IMR-90 (cell line): ENCODE measurements around the gene NOSTRIN. TPM values are rescaled to one million over a fixed set of nuclear protein-coding genes. Genes with fewer than 3 reads are reported as not detected.

Experiments used
- ATAC-seq: fragments of 200-7000 bp; cut with Tn5 transposase; 2 replicates; pipeline ENCODE4 v1.9.1; 2020; ENCODE audit warnings: low read depth, mild to moderate bottlenecking, moderate library complexity
- BruUV-seq: library from RNA; stranded (reverse); fragments of 400-500 nt; replicated peaks from 2 replicates; lab custom pipeline; 2021; lab: Mats Ljungman, UMichigan
- CTCF ChIA-PET: fragments of 300-600 bp; formaldehyde crosslinking; extraction: SDS; loops from one replicate; lab custom pipeline; 2021; ENCODE audit warnings: antibody characterized with exemption; lab: Yijun Ruan, JAX
- POLR2A ChIA-PET: fragments of 300-600 bp; sonication (Branson Sonifier 250); formaldehyde crosslinking; loops from one replicate; lab custom pipeline; 2022; ENCODE audit warnings: antibody characterized with exemption; ENCODE audit not compliant: unreplicated experiment; lab: Charles Lee
- DNase-seq: peaks from one replicate; pipeline ENCODE4 v3.0.0; 2013
- H2AFZ ChIP-seq: replicated peaks from 2 replicates; pipeline ENCODE3; 2013; ENCODE audit warnings: low read length, mild to moderate bottlenecking; ENCODE audit not compliant: poor library complexity
- H2AK5ac ChIP-seq: 2 replicates; pipeline ENCODE4 v1.6.1; 2013; ENCODE audit warnings: low read depth, low read length, inconsistent platforms
- H2AK9ac ChIP-seq: replicated peaks from 2 replicates; pipeline ENCODE3; 2013; ENCODE audit warnings: mild to moderate bottlenecking, low read depth, low read length, moderate library complexity; ENCODE audit not compliant: poor library complexity
- H2BK120ac ChIP-seq: 2 replicates; pipeline ENCODE4 v1.6.1; 2013; ENCODE audit warnings: low read depth, low read length, inconsistent platforms
- H2BK15ac ChIP-seq: 3 replicates; pipeline ENCODE4 v1.6.1; 2013; ENCODE audit warnings: low read depth, low read length, inconsistent platforms
- H2BK20ac ChIP-seq: 2 replicates; pipeline ENCODE4 v1.6.1; 2013; ENCODE audit warnings: low read depth, mild to moderate bottlenecking, inconsistent platforms, low read length, moderate library complexity
- H2BK5ac ChIP-seq: 2 replicates; pipeline ENCODE4 v1.6.1; 2013; ENCODE audit warnings: mild to moderate bottlenecking, low read depth, low read length, inconsistent platforms; ENCODE audit not compliant: poor library complexity, severe bottlenecking
- H3K14ac ChIP-seq: replicated peaks from 2 replicates; pipeline ENCODE4 v1.6.1; 2013; ENCODE audit warnings: low read depth, low read length, inconsistent platforms
- H3K18ac ChIP-seq: 2 replicates; pipeline ENCODE4 v1.6.1; 2013; ENCODE audit warnings: low read depth, low read length, control low read depth
- H3K23ac ChIP-seq: 2 replicates; pipeline ENCODE4 v1.6.1; 2013; ENCODE audit warnings: low read depth, low read length, inconsistent platforms
- H3K27ac ChIP-seq: 2 replicates; pipeline ENCODE4 v1.5.1; 2013; ENCODE audit warnings: mild to moderate bottlenecking, control low read depth, low read length; ENCODE audit not compliant: insufficient read depth
- H3K27me3 ChIP-seq: 2 replicates; pipeline ENCODE4 v1.6.1; 2013; ENCODE audit warnings: low read length; ENCODE audit not compliant: control insufficient read depth, insufficient read depth
- H3K36me3 ChIP-seq: 2 replicates; pipeline ENCODE4 v1.6.1; 2013; ENCODE audit warnings: low read length, mixed read lengths; ENCODE audit not compliant: control insufficient read depth, insufficient read depth
- H3K4ac ChIP-seq: 2 replicates; pipeline ENCODE4 v1.6.1; 2013; ENCODE audit warnings: low read depth, low read length, inconsistent platforms
- H3K4me1 ChIP-seq: 2 replicates; pipeline ENCODE4 v1.6.1; 2013; ENCODE audit warnings: low read length, mixed read lengths; ENCODE audit not compliant: control insufficient read depth, insufficient read depth
- H3K4me2 ChIP-seq: 2 replicates; pipeline ENCODE4 v1.6.1; 2013; ENCODE audit warnings: low read depth, mild to moderate bottlenecking, control low read depth, low read length, moderate library complexity
- H3K4me3 ChIP-seq: 2 replicates; pipeline ENCODE4 v1.5.1; 2013; ENCODE audit warnings: low read depth, mild to moderate bottlenecking, control low read depth, low read length, moderate library complexity; ENCODE audit not compliant: insufficient read depth
- H3K56ac ChIP-seq: 2 replicates; pipeline ENCODE4 v1.6.1; 2013; ENCODE audit warnings: low read length, inconsistent platforms; ENCODE audit not compliant: insufficient read depth; ENCODE audit errors: extremely low read depth
- H3K79me1 ChIP-seq, 2 experiments: 2 replicates each; pipeline ENCODE4 v1.6.1; 2013; ENCODE audit warnings: low read length in 2 of 2, inconsistent platforms in 1 of 2, low read depth in 1 of 2
- H3K9ac ChIP-seq: 2 replicates; pipeline ENCODE4 v1.6.1; 2013; ENCODE audit warnings: low read depth, low read length, control low read depth
- H3K9me1 ChIP-seq: 2 replicates; pipeline ENCODE4 v1.6.1; 2013; ENCODE audit warnings: low read length, inconsistent platforms; ENCODE audit not compliant: insufficient read depth
- H3K9me3 ChIP-seq: 2 replicates; pipeline ENCODE4 v1.6.1; 2013; ENCODE audit warnings: low read length; ENCODE audit not compliant: control insufficient read depth, insufficient read depth
- H4K20me1 ChIP-seq: 2 replicates; pipeline ENCODE4 v1.6.1; 2013; ENCODE audit warnings: low read length, inconsistent platforms; ENCODE audit not compliant: insufficient read depth
- H4K5ac ChIP-seq: 2 replicates; pipeline ENCODE4 v1.6.1; 2013; ENCODE audit warnings: mild to moderate bottlenecking, low read depth, low read length, control low read depth
- H4K8ac ChIP-seq, 2 experiments: 2 replicates each; pipeline ENCODE4 v1.6.1; 2013; ENCODE audit warnings: low read depth in 2 of 2, low read length in 2 of 2, control low read depth in 1 of 2, inconsistent platforms in 1 of 2
- H4K91ac ChIP-seq: 2 replicates; pipeline ENCODE4 v1.6.1; 2013; ENCODE audit warnings: low read depth, low read length, inconsistent platforms; ENCODE audit not compliant: insufficient read depth
- BHLHE40 ChIP-seq: fragments of 150-350 bp; IDR thresholded peaks from 2 replicates; pipeline ENCODE4 v1.6.1; 2016; ENCODE audit warnings: mild to moderate bottlenecking, low read depth, low read length
- CEBPB ChIP-seq: IDR thresholded peaks from 2 replicates; pipeline ENCODE4 v1.6.1; 2012; ENCODE audit warnings: low read depth, low read length, improper control_type of control experiment
- CHD1 ChIP-seq: IDR thresholded peaks from 2 replicates; pipeline ENCODE4 v1.6.1; 2012; ENCODE audit warnings: low read depth, low read length, improper control_type of control experiment
- FOS ChIP-seq: fragments of 150-350 bp; IDR thresholded peaks from 2 replicates; pipeline ENCODE4 v1.6.1; 2016; ENCODE audit warnings: low read depth, low read length
- MAFK ChIP-seq: IDR thresholded peaks from 2 replicates; pipeline ENCODE4 v1.6.1; 2012; ENCODE audit warnings: low read depth, low read length, improper control_type of control experiment
- RCOR1 ChIP-seq: IDR thresholded peaks from 2 replicates; pipeline ENCODE4 v1.6.1; 2012; ENCODE audit warnings: mild to moderate bottlenecking, low read length, improper control_type of control experiment; ENCODE audit not compliant: insufficient replicate concordance
- WGBS, 2 experiments: methylation state at CpG; one replicate each; pipeline versions ENCODE4 v1.1.5 to v1.1.7; 2013; ENCODE audit warnings: missing lambda C conversion rate in 2 of 2; ENCODE audit not compliant: insufficient read length in 1 of 2; ENCODE audit errors: extremely low coverage in 2 of 2; 5-methylcytosine and 5-hydroxymethylcytosine counted together
- dilution Hi-C: fragments of 300-500 bp; cut with HindIII; formaldehyde crosslinking; loops from one replicate; pipeline ENCODE4 v1.14.3; 2018; ENCODE audit warnings: low sequenced_read_pairs; ENCODE audit not compliant: unreplicated experiment
- in situ Hi-C: fragments of 300-500 bp; cut with MboI; formaldehyde crosslinking; loops from 3 replicates; pipeline ENCODE4 v1.14.3; 2019; ENCODE audit warnings: low sequenced_read_pairs, inconsistent platforms, mixed read lengths
- intact Hi-C: fragments of 100-400 bp; cut with micrococcal nuclease; formaldehyde crosslinking; loops from 2 replicates; pipeline ENCODE4 v1.10.0; 2022
- polyA plus RNA-seq, 3 experiments: library from polyadenylated mRNA; depleted of rRNA; stranded (reverse); fragments of >200 nt; gene quantifications; 2 replicates each; pipeline ENCODE4 v1.2.3, GENCODE V29; 2012; ENCODE audit warnings: low replicate concordance in 1 of 3
- total RNA-seq: library from RNA; depleted of rRNA; stranded (reverse); fragments of >200 nt; gene quantifications from 2 replicates; pipeline ENCODE4 v1.2.3, GENCODE V29; 2012
- TF ChIP-seq, protein P1 (sequence below): fragments of 150-350 bp; IDR thresholded peaks from 2 replicates; pipeline ENCODE4 v1.6.1; 2017; ENCODE audit warnings: mild to moderate bottlenecking, antibody characterized with exemption, low read length, low read depth

Gene NOSTRIN
- total and polyA plus RNA-seq, 2 of the 4 experiments (the other 2 are of a cell fraction), result 0.15 to 0.18 TPM

DNA sequence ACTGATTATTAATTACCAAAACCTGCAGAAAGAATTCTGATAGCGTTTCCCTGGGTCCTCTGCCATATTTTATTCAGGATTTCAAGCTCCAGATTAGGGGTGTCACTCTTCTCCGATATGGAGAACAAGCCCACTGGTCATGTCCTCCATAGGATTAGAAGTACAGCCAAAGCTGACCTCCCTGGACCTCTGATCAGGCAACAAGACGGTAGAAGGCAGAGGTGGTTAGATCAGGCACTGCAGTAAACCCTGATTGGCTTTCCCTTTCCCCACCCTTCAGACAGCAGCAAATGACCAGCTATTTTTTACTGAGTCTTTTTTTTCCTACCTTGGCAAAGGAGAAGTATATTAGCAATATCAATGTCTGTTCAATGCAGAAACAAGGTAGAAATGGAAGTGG lies 50.0 kb downstream of the NOSTRIN start:
- Histone ChIP-seq H4K5ac (no peak overlapping the region), H2AFZ (no peak overlapping the region), H3K23ac (no peak overlapping the region), H3K27me3 (no peaks in the 10 kb centered on the region), H3K4me1 (no peaks in the 10 kb centered on the region), H3K18ac (no peak overlapping the region), H3K4me3 (no peak overlapping the region), H4K91ac (no peak overlapping the region), H2BK120ac (no peak overlapping the region), H2BK5ac (no peak overlapping the region), H3K36me3 (no peaks in the 10 kb centered on the region), H3K27ac (no peak overlapping the region), H3K4ac (no peak overlapping the region), H3K9me1 (no peaks in the 10 kb centered on the region), H2AK9ac (no peak overlapping the region), H3K4me2 (no peak overlapping the region), H3K14ac (no peak overlapping the region), H4K20me1 (no peaks in the 10 kb centered on the region), H3K9ac (no peak overlapping the region), H3K79me1 (no peaks in the 10 kb centered on the region), H3K56ac (no peak overlapping the region), H2AK5ac (no peak overlapping the region), H2BK15ac (no peak overlapping the region), H2BK20ac (no peak overlapping the region), H3K9me3 (no peaks in the 10 kb centered on the region), H4K8ac (no peak overlapping the region)
- in situ Hi-C loops (no loop called here), intact Hi-C loops (no loop called here), dilution Hi-C loops (no loop called here)
- POLR2A ChIA-PET, result no interaction called here
- CTCF ChIA-PET, result no interaction called here
- ATAC-seq (no peak), DNase-seq (no peak)
- TF ChIP-seq CEBPB (no peak), CHD1 (no peak), BHLHE40 (no peak), MAFK (no peak), RCOR1 (no peak), FOS (no peak)
- TF ChIP-seq, protein P1, sequence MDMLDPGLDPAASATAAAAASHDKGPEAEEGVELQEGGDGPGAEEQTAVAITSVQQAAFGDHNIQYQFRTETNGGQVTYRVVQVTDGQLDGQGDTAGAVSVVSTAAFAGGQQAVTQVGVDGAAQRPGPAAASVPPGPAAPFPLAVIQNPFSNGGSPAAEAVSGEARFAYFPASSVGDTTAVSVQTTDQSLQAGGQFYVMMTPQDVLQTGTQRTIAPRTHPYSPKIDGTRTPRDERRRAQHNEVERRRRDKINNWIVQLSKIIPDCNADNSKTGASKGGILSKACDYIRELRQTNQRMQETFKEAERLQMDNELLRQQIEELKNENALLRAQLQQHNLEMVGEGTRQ, result no peak
- BruUV-seq, result no TSS peak
- 0% methylated on average over 1 of the region's 3 CpGs; no CpG with 5 or more reads in 1 of the 2 experiments for WGBS, 2 experiments
